ENCODE measurements around the gene NAB2. TPM values are rescaled to one million over a fixed set of nuclear protein-coding genes. Genes with fewer than 3 reads are reported as not detected.
A peak's percentile ranks its signal among the peaks of the same experiment; 100 is the strongest.

Gene NAB2
- total RNA-seq, 1 donor from 2014 or later = 58.0 TPM

- H3K4me3 Mint-ChIP-seq = peak overlapping the region; percentile 36
- no peaks in the 10 kb centered on the region for H3K9me3 Mint-ChIP-seq
- H3K27ac Mint-ChIP-seq (ENCODE audit: unreplicated experiment) = no peak overlapping the region
- peaks cover 42% of the 10 kb centered on the region for H3K4me1 Mint-ChIP-seq
- H3K27me3 Mint-ChIP-seq (ENCODE audit: low read depth) = peaks cover 3% of the 10 kb centered on the region
- TF ChIP-seq CTCF (conservative IDR thresholded peaks at IDR 0.05) = no peak
- H3K36me3 Mint-ChIP-seq (ENCODE audit: low read depth) = peaks cover 5% of the 10 kb centered on the region
- no peak for DNase-seq (ENCODE audit: low read depth, low spot score)
Observed at GRCh38 chr12:57097554-57097835, 8.6 kb downstream of the NAB2 start.

GRCh38 chr12:57098546-57098945 lies 9.6 kb downstream of the NAB2 start:
- peaks cover 35% of the 10 kb centered on the region for H3K4me1 Mint-ChIP-seq
- DNase-seq (ENCODE audit: low read depth, low spot score) = no peak
- no peaks in the 10 kb centered on the region for H3K9me3 Mint-ChIP-seq
- no peak overlapping the region for H3K27ac Mint-ChIP-seq (ENCODE audit: unreplicated experiment)
- no peak overlapping the region for H3K4me3 Mint-ChIP-seq
- H3K27me3 Mint-ChIP-seq (ENCODE audit: low read depth) = peaks cover 3% of the 10 kb centered on the region
- TF ChIP-seq CTCF (conservative IDR thresholded peaks at IDR 0.05) = no peak
- peaks cover 5% of the 10 kb centered on the region for H3K36me3 Mint-ChIP-seq (ENCODE audit: low read depth)

GRCh38 chr12:57099047-57099714 lies 10.3 kb downstream of the NAB2 start:
- TF ChIP-seq CTCF (conservative IDR thresholded peaks at IDR 0.05) = no peak
- Mint-ChIP-seq H3K27me3 (ENCODE audit: low read depth) (no peaks in the 10 kb centered on the region), H3K4me1 (peaks cover 29% of the 10 kb centered on the region), H3K36me3 (ENCODE audit: low read depth) (peaks cover 2% of the 10 kb centered on the region), H3K4me3 (no peak overlapping the region), H3K9me3 (no peaks in the 10 kb centered on the region), H3K27ac (ENCODE audit: unreplicated experiment) (no peak overlapping the region)
- no peak for DNase-seq (ENCODE audit: low read depth, low spot score)

GRCh38 chr12:57099766-57100165 lies 10.9 kb downstream of the NAB2 start:
- Mint-ChIP-seq H3K4me3 (peak overlapping the region; percentile 4), H3K36me3 (ENCODE audit: low read depth) (peaks cover 2% of the 10 kb centered on the region), H3K27me3 (ENCODE audit: low read depth) (no peaks in the 10 kb centered on the region), H3K27ac (ENCODE audit: unreplicated experiment) (no peak overlapping the region), H3K4me1 (peaks cover 23% of the 10 kb centered on the region), H3K9me3 (no peaks in the 10 kb centered on the region)
- no peak for TF ChIP-seq CTCF (conservative IDR thresholded peaks at IDR 0.05)
- DNase-seq (ENCODE audit: low read depth, low spot score) = no peak

- no peak for TF ChIP-seq CTCF (conservative IDR thresholded peaks at IDR 0.05)
- Mint-ChIP-seq H3K27ac (ENCODE audit: unreplicated experiment) (peak overlapping the region; percentile 81), H3K9me3 (no peaks in the 10 kb centered on the region), H3K4me1 (peaks cover 17% of the 10 kb centered on the region), H3K4me3 (no peak overlapping the region), H3K36me3 (ENCODE audit: low read depth) (peaks cover 2% of the 10 kb centered on the region), H3K27me3 (ENCODE audit: low read depth) (no peaks in the 10 kb centered on the region)
- no peak for DNase-seq (ENCODE audit: low read depth, low spot score)
Observed at GRCh38 chr12:57101892-57102695, 13.2 kb downstream of the NAB2 start.

Data from neural crest cell (in vitro differentiated cells).